Kidney (tissue), 14 donors: Measurements from ENCODE around the gene RASSF9. TPM values are rescaled to one million over a fixed set of nuclear protein-coding genes. Genes with fewer than 3 reads are reported as not detected.

Experiments used
- DNase-seq, 5 donors: peaks; one replicate each; pipeline ENCODE4 v3.0.0-alpha.2; 2013 to 2020
- FAIRE-seq: peaks from 2 replicates; lab custom pipeline; 2012; peaks lifted over from hg19 to GRCh38; lab: Jason Lieb, UNC
- H3K27ac ChIP-seq, 2 donors: one replicate each; pipeline ENCODE4 v1.7.0; 2013; ENCODE audit warnings: low read depth in 2 of 2, low read length in 2 of 2, inconsistent platforms in 1 of 2
- H3K27me3 ChIP-seq: one replicate; pipeline ENCODE4 v1.7.1; 2013; ENCODE audit warnings: low read length, inconsistent platforms; ENCODE audit not compliant: control insufficient read depth, insufficient read depth
- H3K36me3 ChIP-seq, 3 donors: one replicate each; pipeline versions ENCODE4 v1.7.0 to v1.7.1; 2013; ENCODE audit warnings: low read length in 3 of 3, control low read depth in 1 of 3, inconsistent platforms in 1 of 3; ENCODE audit not compliant: insufficient read depth in 3 of 3, control insufficient read depth in 2 of 3
- H3K4me1 ChIP-seq, 3 donors: one replicate each; pipeline versions ENCODE4 v1.7.0 to v1.7.1; 2013; ENCODE audit warnings: low read length in 3 of 3, inconsistent platforms in 1 of 3, low read depth in 1 of 3; ENCODE audit not compliant: control insufficient read depth in 2 of 3, insufficient read depth in 2 of 3
- H3K4me3 ChIP-seq, 3 donors: one replicate each; pipeline versions ENCODE4 v1.7.0 to v1.8.1; 2013; ENCODE audit warnings: low read length in 3 of 3, control low read depth in 1 of 3, inconsistent platforms in 1 of 3
- H3K9ac ChIP-seq, 3 donors: one replicate each; pipeline versions ENCODE4 v1.7.0 to v1.7.1; 2013; ENCODE audit warnings: low read length in 3 of 3, control low read depth in 1 of 3, inconsistent platforms in 1 of 3
- H3K9me3 ChIP-seq, 3 donors: one replicate each; pipeline versions ENCODE4 v1.7.0 to v1.7.1; 2013; ENCODE audit warnings: low read length in 3 of 3, control low read depth in 1 of 3, inconsistent platforms in 1 of 3; ENCODE audit not compliant: control insufficient read depth in 2 of 3, insufficient read depth in 1 of 3
- intact Hi-C: fragments of 100-400 bp; cut with DNase I; formaldehyde crosslinking; loops from one replicate; pipeline ENCODE4 v1.11.1; 2022
- polyA plus RNA-seq: library from polyadenylated mRNA; stranded (reverse); fragments of 350-450 nt; fragmentation: Illumina TruSeq; extraction: RNeasy Lipid Tissue Mini Kit (QIAGEN cat#74804); gene quantifications from one replicate; pipeline ENCODE4 v1.2.3, GENCODE V29; 2014; ENCODE audit warnings: low read depth, low replicate concordance; ENCODE audit not compliant: insufficient read depth
- total RNA-seq: library from RNA; stranded (reverse); fragmentation: NEBNext Ultra II Directional; extraction: Animal tissue kit (Norgen Biotek cat#: 25700); gene quantifications from one replicate; pipeline ENCODE4 v1.2.1, GENCODE V29; 2021
- TF ChIP-seq, protein P1 (sequence below): IDR thresholded peaks from 3 replicates; pipeline ENCODE4 v1.5.1; 2012; ENCODE audit warnings: mild to moderate bottlenecking, moderate library complexity, borderline replicate concordance; ENCODE audit not compliant: insufficient read depth; ENCODE audit errors: extremely low read depth
- donor health status: control.
- donor health status: control.
- donor health status: control.
- donor health status: control.
- donor health status: control.
- donor health status: DM: yes; HTN: yes; CAD: no.
- donor health status: Normal renal cell carcinoma (clear cell type).

The RASSF9 gene
- total and polyA plus RNA-seq, 2 donors from 2014 or later = 1.0 to 10.1 TPM

DNA sequence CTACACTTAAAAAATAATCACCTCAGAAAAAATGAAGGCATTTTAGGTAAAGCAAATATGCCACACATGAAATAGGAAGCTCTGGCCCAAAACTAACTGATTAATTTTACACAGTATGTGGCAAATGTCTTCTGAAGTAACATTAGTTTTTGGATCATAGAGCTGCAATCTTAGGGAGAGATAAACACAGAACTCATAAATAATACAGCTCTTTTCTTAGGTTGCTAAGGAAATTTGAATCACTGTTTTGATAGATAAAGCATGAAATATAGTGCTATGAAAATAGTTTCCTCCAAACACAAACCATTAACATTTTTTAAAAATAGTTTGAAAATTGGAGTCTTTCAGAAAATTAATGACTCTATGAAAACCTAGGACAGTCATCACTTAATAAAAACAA is 15.0 kb downstream of the RASSF9 start:
- Histone ChIP-seq H3K9me3 (no peaks in the 10 kb centered on the region), H3K4me1 (no peaks in the 10 kb centered on the region), H3K4me3 (no peak overlapping the region), H3K27me3 (no peaks in the 10 kb centered on the region), H3K27ac (no peak overlapping the region), H3K9ac (no peak overlapping the region), H3K36me3 (no peaks in the 10 kb centered on the region)
- DNase-seq (peak in 1 of 5 donors; percentile 43), FAIRE-seq (peak; percentile 95)
- intact Hi-C loops = no loop called here
- TF ChIP-seq, protein P1, sequence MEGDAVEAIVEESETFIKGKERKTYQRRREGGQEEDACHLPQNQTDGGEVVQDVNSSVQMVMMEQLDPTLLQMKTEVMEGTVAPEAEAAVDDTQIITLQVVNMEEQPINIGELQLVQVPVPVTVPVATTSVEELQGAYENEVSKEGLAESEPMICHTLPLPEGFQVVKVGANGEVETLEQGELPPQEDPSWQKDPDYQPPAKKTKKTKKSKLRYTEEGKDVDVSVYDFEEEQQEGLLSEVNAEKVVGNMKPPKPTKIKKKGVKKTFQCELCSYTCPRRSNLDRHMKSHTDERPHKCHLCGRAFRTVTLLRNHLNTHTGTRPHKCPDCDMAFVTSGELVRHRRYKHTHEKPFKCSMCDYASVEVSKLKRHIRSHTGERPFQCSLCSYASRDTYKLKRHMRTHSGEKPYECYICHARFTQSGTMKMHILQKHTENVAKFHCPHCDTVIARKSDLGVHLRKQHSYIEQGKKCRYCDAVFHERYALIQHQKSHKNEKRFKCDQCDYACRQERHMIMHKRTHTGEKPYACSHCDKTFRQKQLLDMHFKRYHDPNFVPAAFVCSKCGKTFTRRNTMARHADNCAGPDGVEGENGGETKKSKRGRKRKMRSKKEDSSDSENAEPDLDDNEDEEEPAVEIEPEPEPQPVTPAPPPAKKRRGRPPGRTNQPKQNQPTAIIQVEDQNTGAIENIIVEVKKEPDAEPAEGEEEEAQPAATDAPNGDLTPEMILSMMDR = no peak

DNA sequence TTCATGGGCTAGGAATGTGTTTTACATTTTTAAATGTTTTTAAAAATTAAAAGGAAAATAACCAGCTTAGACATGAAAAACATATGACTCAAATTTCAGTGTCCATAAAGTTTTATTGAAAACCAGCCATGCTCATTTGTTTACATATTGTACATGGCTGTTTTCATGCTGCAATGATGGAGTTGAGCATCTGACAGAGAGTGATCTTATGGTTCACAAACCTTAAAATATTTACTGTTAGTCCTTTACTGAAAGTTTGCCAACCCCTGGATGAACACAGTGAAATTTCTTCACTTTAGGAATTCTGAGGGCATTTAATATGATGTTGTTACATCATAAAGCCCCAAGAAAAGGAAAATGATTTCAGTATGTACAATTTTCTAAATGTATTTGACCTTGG is 16.1 kb downstream of the RASSF9 start:
- H3K27me3 ChIP-seq = no peaks in the 10 kb centered on the region
- no peak for DNase-seq
- H3K36me3 ChIP-seq = no peaks in the 10 kb centered on the region
- H3K4me1 ChIP-seq = no peaks in the 10 kb centered on the region
- H3K9ac ChIP-seq = no peak overlapping the region
- no peak overlapping the region for H3K27ac ChIP-seq
- FAIRE-seq = no peak
- H3K4me3 ChIP-seq = no peak overlapping the region
- intact Hi-C loops = no loop called here
- H3K9me3 ChIP-seq = no peaks in the 10 kb centered on the region
- TF ChIP-seq, protein P1 = no peak

DNA sequence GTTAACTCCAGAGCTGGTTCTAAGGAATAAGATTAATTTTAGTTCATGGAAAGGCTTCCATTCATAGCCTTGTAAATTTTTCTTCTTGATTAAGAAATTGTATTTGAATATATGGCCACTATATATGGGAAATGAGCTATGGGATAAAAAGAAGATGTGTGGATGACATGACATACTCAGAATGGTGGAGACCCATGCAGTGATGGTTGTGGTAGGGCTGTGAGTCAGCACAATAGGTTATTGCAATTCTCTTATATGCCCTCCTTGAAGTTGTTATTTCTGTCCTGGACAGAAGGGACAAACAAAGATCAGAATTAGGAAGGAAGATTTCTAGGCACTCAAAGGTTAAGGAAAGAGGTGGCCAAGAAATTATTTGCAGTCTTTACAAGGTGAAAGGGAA is 21.5 kb downstream of the RASSF9 start:
- no peak overlapping the region for H3K4me3 ChIP-seq
- H3K9ac ChIP-seq = no peak overlapping the region
- H3K4me1 ChIP-seq = no peaks in the 10 kb centered on the region
- H3K9me3 ChIP-seq = no peaks in the 10 kb centered on the region
- intact Hi-C loops = no loop called here
- TF ChIP-seq, protein P1 = no peak
- H3K27ac ChIP-seq = no peak overlapping the region
- no peaks in the 10 kb centered on the region for H3K36me3 ChIP-seq
- FAIRE-seq (no peak), DNase-seq (no peak)
- H3K27me3 ChIP-seq = no peaks in the 10 kb centered on the region

DNA sequence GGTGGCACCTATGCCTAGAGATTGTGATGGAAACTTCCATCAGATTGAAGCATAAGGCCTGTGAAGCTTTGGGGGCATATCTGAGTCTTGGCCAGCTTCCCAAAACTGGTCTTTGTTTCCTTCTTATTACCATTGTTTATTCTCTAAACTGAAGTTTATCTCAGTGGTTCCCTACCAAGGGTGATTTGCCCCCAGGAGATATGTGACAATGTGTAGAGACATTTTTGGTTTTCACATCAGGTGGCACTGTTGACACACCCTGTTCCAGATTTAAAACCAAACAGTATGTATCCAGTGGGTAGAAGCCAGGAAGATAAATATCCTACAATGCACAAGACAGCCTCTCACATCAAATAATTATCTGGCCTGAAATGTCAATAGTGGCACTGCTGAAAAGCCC is 22.1 kb downstream of the RASSF9 start:
- FAIRE-seq (no peak), DNase-seq (no peak)
- H3K4me1 ChIP-seq = no peaks in the 10 kb centered on the region
- no peaks in the 10 kb centered on the region for H3K9me3 ChIP-seq
- TF ChIP-seq, protein P1 = no peak
- H3K27me3 ChIP-seq = no peaks in the 10 kb centered on the region
- no peak overlapping the region for H3K27ac ChIP-seq
- H3K4me3 ChIP-seq = no peak overlapping the region
- intact Hi-C loops = no loop called here
- no peak overlapping the region for H3K9ac ChIP-seq
- H3K36me3 ChIP-seq = no peaks in the 10 kb centered on the region
